Fibroblast of villous mesenchyme (primary cell): Measurements from ENCODE around the gene VANGL1. TPM values are rescaled to one million over a fixed set of nuclear protein-coding genes. Genes with fewer than 3 reads are reported as not detected.

Source experiments
- small RNA-seq: library from RNA; depleted of rRNA; stranded (forward); fragments of <200 nt; gene quantifications from one replicate; pipeline ENCODE3, GENCODE V24; 2012
- total RNA-seq: library from RNA; depleted of rRNA; stranded (reverse); fragments of >200 nt; gene quantifications from 2 replicates; pipeline ENCODE4 v1.2.3, GENCODE V29; 2012

The VANGL1 gene
- total RNA-seq, 1 donor = 10.8 TPM

Small RNA genes lying within 50 kb of the gene (small RNA-seq; reads per million reads assigned to genes)
- gene RF00406 (7.4 reads per million, percentile 87 among the genes with 10 or more reads in this experiment), gene RN7SL420P (not detected)

Other genes with a start within 250 kb of the VANGL1 start
- not detected in 2 replicates for gene CASQ2, start 126.7 kb downstream of the VANGL1 start, total RNA-seq
- gene NHLH2, start 199.2 kb downstream of the VANGL1 start, total RNA-seq = under 0.01 TPM in 2 replicates